DOHH2 (cell line): ENCODE measurements around the gene CREBBP.

ENCODE experiments used
- H3F3A ChIP-seq: fragments of 200-600 bp; sonication (generic), shearing (Covaris generic); 2 replicates; pipeline ENCODE4 v1.6.0; 2016; ENCODE audit warnings: antibody characterized with exemption, mild to moderate bottlenecking; ENCODE audit not compliant: control insufficient read depth, insufficient read depth
- H3K27ac ChIP-seq: fragments of 200-600 bp; sonication (generic); 2 replicates; pipeline ENCODE4 v1.5.1; 2014; ENCODE audit warnings: low read depth, mild to moderate bottlenecking, low read length, moderate library complexity
- H3K27me3 ChIP-seq: fragments of 200-600 bp; sonication (generic); 2 replicates; pipeline ENCODE4 v1.6.1; 2014; ENCODE audit warnings: mild to moderate bottlenecking, low read length, mixed read lengths; ENCODE audit not compliant: control insufficient read depth
- H3K36me3 ChIP-seq: fragments of 200-600 bp; sonication (generic); 2 replicates; pipeline ENCODE4 v1.6.1; 2014; ENCODE audit warnings: mild to moderate bottlenecking, low read length, moderate library complexity, mixed read lengths; ENCODE audit not compliant: control insufficient read depth
- H3K4me1 ChIP-seq: fragments of 200-600 bp; sonication (generic); 2 replicates; pipeline ENCODE4 v1.6.1; 2014; ENCODE audit warnings: mild to moderate bottlenecking, low read length, mixed read lengths; ENCODE audit not compliant: control insufficient read depth
- H3K4me2 ChIP-seq: fragments of 200-600 bp; sonication (generic); 2 replicates; pipeline ENCODE4 v1.6.0; 2014; ENCODE audit warnings: mild to moderate bottlenecking, low read length, moderate library complexity
- H3K4me3 ChIP-seq: fragments of 200-600 bp; sonication (generic); 2 replicates; pipeline ENCODE4 v1.5.1; 2014; ENCODE audit warnings: mild to moderate bottlenecking, low read length, mixed read lengths
- H3K79me2 ChIP-seq: fragments of 200-600 bp; sonication (generic); 2 replicates; pipeline ENCODE4 v1.6.1; 2014; ENCODE audit warnings: mild to moderate bottlenecking, low read length, mixed read lengths; ENCODE audit not compliant: control insufficient read depth
- H3K9me2 ChIP-seq: fragments of 200-600 bp; sonication (generic); replicated peaks from 2 replicates; pipeline ENCODE4 v1.6.1; 2014; ENCODE audit warnings: mild to moderate bottlenecking, low read length, mixed read lengths; ENCODE audit not compliant: control insufficient read depth
- H3K9me3 ChIP-seq: fragments of 200-600 bp; sonication (generic); 2 replicates; pipeline ENCODE4 v1.6.1; 2014; ENCODE audit warnings: antibody characterized with exemption, low read length, mixed read lengths; ENCODE audit not compliant: control insufficient read depth, insufficient read depth
- H4K20me1 ChIP-seq: fragments of 200-600 bp; sonication (generic); 2 replicates; pipeline ENCODE4 v1.6.0; 2014; ENCODE audit warnings: low read depth, mild to moderate bottlenecking, antibody characterized with exemption, low read length, moderate library complexity; ENCODE audit not compliant: control insufficient read depth, insufficient read depth
- EZH2phosphoT487 ChIP-seq: fragments of 200-600 bp; sonication (generic); IDR thresholded peaks from 2 replicates; pipeline ENCODE4 v1.6.1; 2017; ENCODE audit warnings: borderline replicate concordance, mild to moderate bottlenecking, antibody characterized with exemption, low read length, moderate library complexity, mixed read lengths
- TF ChIP-seq, protein P1 (sequence below): fragments of 200-600 bp; sonication (generic); IDR thresholded peaks from one replicate; pipeline ENCODE4 v1.5.1; 2014; ENCODE audit warnings: antibody characterized with exemption, mild to moderate bottlenecking, low read depth, low read length; ENCODE audit not compliant: poor library complexity, severe bottlenecking

Gene CREBBP

DNA sequence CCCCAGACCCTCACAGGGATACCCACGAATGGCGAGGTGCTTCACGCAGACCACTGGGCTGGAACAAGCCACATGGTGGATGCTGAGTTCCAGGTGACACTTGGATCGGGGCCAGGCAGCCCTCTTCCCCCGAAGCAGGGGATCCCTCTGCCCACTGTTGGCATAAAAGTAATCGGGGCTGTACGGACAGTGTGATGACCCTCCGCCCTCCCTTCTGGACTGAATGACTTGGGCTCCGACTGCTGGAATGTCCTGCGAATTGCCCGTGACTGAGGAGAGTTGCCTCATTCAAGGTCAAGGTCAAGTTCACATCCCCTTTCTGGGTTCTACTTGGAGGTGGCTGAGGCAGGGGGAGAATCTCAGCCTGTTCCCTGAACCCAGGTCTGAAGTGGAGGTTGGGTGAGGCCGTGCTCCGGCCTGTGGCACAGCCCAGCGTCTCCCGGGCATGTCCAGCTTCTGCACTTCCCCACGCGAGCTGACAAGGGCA lies 28.5 kb upstream of the CREBBP start:
- Histone ChIP-seq H3K27me3 (no peaks in the 10 kb centered on the region), H3K4me2 (no peak overlapping the region), H3F3A (no peaks in the 10 kb centered on the region), H3K9me2 (no peaks in the 10 kb centered on the region), H3K36me3 (no peaks in the 10 kb centered on the region), H3K9me3 (no peaks in the 10 kb centered on the region), H3K79me2 (no peaks in the 10 kb centered on the region), H3K27ac (no peak overlapping the region), H3K4me3 (no peak overlapping the region), H4K20me1 (no peaks in the 10 kb centered on the region), H3K4me1 (no peaks in the 10 kb centered on the region)
- no peak for TF ChIP-seq EZH2phosphoT487
- TF ChIP-seq, protein P1, sequence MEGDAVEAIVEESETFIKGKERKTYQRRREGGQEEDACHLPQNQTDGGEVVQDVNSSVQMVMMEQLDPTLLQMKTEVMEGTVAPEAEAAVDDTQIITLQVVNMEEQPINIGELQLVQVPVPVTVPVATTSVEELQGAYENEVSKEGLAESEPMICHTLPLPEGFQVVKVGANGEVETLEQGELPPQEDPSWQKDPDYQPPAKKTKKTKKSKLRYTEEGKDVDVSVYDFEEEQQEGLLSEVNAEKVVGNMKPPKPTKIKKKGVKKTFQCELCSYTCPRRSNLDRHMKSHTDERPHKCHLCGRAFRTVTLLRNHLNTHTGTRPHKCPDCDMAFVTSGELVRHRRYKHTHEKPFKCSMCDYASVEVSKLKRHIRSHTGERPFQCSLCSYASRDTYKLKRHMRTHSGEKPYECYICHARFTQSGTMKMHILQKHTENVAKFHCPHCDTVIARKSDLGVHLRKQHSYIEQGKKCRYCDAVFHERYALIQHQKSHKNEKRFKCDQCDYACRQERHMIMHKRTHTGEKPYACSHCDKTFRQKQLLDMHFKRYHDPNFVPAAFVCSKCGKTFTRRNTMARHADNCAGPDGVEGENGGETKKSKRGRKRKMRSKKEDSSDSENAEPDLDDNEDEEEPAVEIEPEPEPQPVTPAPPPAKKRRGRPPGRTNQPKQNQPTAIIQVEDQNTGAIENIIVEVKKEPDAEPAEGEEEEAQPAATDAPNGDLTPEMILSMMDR = no peak

DNA sequence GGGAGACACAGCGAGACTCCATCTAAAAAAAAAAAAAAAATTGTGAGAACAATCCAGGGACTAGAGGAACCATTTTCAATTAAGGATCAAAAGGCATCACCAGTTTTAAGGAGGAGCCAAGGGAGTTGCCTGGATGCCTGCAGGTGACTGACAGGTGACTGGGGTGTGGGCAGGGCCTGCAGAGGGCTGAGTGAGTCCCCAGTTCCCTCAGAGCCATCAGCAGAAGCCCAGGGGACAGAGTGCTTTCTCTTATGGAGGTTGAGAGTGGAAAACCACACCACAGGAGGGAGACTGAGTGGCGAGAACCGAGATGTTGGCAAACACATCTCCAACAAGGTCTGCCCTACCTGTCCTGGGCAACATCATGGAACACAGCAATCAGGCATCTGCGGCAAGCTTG lies 27.1 kb upstream of the CREBBP start:
- Histone ChIP-seq H3K4me1 (no peaks in the 10 kb centered on the region), H3K27me3 (no peaks in the 10 kb centered on the region), H3K79me2 (no peaks in the 10 kb centered on the region), H3F3A (no peaks in the 10 kb centered on the region), H3K9me2 (no peaks in the 10 kb centered on the region), H3K4me3 (no peak overlapping the region), H3K9me3 (no peaks in the 10 kb centered on the region), H3K4me2 (no peak overlapping the region), H3K36me3 (no peaks in the 10 kb centered on the region), H4K20me1 (no peaks in the 10 kb centered on the region), H3K27ac (no peak overlapping the region)
- TF ChIP-seq EZH2phosphoT487 = no peak
- TF ChIP-seq, protein P1 = no peak

DNA sequence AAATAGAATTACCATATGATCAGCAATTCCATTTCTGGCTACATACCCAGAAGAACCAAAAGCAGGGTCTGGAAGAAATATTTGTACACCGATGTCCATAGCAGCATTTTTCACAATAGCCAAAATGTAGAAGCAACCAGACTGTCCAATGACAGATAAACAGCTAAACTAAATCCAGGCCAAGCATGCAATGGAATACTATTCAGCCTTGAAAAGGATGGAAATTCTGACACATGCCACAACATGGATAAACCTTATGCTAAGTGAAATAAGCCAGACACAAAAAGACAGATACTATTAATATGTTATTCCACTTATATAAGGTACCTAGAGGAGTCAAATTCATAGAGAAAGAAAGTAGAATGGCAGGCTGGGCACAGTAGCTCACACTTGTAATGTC lies 25.9 kb upstream of the CREBBP start:
- no peaks in the 10 kb centered on the region for H3K36me3 ChIP-seq
- H3K9me2 ChIP-seq = no peaks in the 10 kb centered on the region
- TF ChIP-seq EZH2phosphoT487 = no peak
- H3K4me3 ChIP-seq = no peak overlapping the region
- no peaks in the 10 kb centered on the region for H3K4me1 ChIP-seq
- no peak overlapping the region for H3K4me2 ChIP-seq
- H3K27ac ChIP-seq = no peak overlapping the region
- H3F3A ChIP-seq = no peaks in the 10 kb centered on the region
- no peaks in the 10 kb centered on the region for H3K9me3 ChIP-seq
- H3K79me2 ChIP-seq = no peaks in the 10 kb centered on the region
- H4K20me1 ChIP-seq = no peaks in the 10 kb centered on the region
- no peaks in the 10 kb centered on the region for H3K27me3 ChIP-seq

- H3K9me2 ChIP-seq = no peaks in the 10 kb centered on the region
- H3K9me3 ChIP-seq = no peaks in the 10 kb centered on the region
- H3K27ac ChIP-seq = no peak overlapping the region
- H3K36me3 ChIP-seq = no peaks in the 10 kb centered on the region
- no peak overlapping the region for H3K4me2 ChIP-seq
- TF ChIP-seq, protein P1 = no peak
- no peak for TF ChIP-seq EZH2phosphoT487
- H3K79me2 ChIP-seq = no peaks in the 10 kb centered on the region
- H3K4me1 ChIP-seq = no peaks in the 10 kb centered on the region
- H4K20me1 ChIP-seq = no peaks in the 10 kb centered on the region
- no peak overlapping the region for H3K4me3 ChIP-seq
- no peaks in the 10 kb centered on the region for H3K27me3 ChIP-seq
- H3F3A ChIP-seq = no peaks in the 10 kb centered on the region
These were observed 24.4 kb upstream of the CREBBP start for GRCh38 chr16:3904875-3905274.
